SH-SY5Y (cell line): ENCODE data around the gene RERE.

Experiments used
- GATA2 ChIP-seq: IDR thresholded peaks from 2 replicates; pipeline ENCODE4 v1.6.1; 2011; ENCODE audit warnings: mild to moderate bottlenecking, low read depth, low read length
- GATA3 ChIP-seq: IDR thresholded peaks from 2 replicates; pipeline ENCODE4 v1.6.1; 2011; ENCODE audit warnings: low read depth, mild to moderate bottlenecking, low read length, moderate library complexity

RERE gene

DNA sequence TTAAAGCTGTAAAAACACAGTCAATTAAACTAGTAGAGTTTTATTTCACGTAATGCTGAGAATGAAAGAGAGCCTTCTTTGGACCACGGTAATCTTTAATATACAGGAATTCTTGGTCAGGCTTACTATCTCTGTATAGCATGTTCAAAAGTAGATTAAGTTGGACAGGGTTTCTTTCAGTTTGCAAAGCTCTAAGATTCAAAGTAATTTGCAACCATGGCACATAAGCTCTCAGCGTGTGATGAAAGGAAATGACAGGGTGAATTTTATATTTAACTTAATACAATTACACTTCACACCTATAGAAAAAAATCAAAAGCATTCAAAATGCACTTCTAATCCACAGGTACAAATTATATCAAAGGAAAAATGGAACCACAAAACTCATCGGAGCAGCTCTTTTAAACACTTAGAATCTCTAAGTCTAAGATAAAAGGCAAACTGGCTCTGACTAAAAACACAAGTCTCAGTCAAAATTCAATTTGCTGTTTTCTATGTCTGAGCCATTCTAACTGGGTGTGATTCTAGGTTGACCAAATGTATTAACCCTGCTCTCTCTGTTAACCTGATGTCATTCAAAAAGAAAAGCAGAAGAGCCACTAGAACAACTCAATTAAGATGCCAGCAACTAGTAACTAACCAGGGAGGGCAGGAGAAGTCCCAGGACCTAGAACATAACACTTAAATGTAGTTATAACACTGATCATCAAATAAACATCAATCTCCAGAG lies 147.7 kb downstream of the RERE start:
- TF ChIP-seq GATA2: no peak
- TF ChIP-seq GATA3: no peak

DNA sequence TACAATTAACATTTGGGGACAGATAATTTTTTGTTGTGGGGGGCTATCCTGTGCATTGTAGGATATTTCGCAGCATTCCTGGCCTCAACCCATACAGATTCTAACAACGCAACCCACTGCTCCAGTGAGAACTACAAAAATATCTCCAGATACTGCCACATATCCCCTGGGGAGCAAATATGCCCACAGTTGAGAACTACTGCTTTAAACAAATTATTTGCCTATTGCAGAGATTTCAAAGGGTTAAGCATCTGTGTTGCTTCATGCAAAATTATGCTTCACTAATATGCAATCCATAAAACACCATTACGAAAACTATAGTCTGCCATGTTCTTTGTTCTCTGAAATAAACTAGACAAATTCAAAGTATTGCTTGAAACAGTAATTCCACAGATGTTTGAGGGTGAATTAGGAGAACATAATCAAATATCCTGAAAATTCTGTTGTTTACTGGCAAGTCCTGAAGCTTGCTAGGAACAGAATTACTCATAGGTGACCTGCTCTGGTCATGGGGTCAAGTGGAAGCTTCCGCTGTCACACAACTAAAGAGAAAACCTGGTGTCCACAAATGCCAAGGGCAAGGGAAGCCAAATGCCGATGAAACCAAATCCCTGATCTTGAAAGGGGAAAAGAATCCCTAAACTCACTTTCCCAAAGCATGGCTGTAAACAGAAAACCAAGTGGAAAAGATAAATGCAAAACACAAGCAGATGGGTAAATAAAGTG lies 149.4 kb downstream of the RERE start:
- no peak for TF ChIP-seq GATA2
- no peak for TF ChIP-seq GATA3

GRCh38 chr1:8666389-8667167 lies 150.9 kb downstream of the RERE start:
- TF ChIP-seq GATA3 (no peak), GATA2 (no peak)

DNA sequence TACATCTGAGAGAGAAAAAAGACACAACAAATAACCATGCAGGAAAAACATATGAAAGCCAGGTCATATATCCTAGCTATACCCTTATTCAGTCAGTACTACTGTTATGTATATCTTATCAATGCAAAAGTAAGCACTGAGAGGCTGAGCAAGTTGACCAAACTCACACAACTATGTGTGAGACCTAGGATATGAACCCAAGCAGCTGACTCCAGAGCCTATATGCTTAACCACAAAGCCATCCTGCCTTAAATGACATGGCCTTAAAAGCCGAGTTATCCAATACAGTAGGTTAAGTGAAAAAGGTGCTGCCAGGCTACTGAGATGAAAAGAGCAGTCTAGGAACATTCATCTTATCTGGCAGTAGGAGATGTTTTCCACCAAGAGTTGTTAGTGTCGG lies 151.6 kb downstream of the RERE start:
- TF ChIP-seq GATA2 (no peak), GATA3 (no peak)

DNA sequence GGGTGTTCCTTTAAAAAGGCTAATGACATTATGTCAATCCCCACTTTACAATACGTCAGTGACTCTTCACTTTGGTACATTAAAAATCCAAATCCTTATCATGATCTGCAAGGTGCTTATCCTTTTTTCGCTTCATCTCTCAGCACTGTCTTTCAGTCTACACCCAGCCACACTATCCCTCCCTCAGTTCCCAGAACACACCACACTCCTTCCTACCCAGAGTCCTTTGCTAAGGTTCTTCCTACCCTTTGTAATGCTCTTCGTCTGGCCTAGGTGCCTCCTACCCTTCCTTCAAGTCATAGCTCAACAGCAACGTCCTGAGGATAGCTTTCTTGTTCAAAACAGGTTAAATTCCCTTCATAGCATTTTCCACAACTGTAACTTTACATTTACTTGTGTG lies 152.6 kb downstream of the RERE start:
- TF ChIP-seq GATA2 (no peak), GATA3 (no peak)

- TF ChIP-seq GATA2: no peak
- TF ChIP-seq GATA3: no peak
Measured at GRCh38 chr1:8663915-8664329, 153.5 kb downstream of the RERE start.

DNA sequence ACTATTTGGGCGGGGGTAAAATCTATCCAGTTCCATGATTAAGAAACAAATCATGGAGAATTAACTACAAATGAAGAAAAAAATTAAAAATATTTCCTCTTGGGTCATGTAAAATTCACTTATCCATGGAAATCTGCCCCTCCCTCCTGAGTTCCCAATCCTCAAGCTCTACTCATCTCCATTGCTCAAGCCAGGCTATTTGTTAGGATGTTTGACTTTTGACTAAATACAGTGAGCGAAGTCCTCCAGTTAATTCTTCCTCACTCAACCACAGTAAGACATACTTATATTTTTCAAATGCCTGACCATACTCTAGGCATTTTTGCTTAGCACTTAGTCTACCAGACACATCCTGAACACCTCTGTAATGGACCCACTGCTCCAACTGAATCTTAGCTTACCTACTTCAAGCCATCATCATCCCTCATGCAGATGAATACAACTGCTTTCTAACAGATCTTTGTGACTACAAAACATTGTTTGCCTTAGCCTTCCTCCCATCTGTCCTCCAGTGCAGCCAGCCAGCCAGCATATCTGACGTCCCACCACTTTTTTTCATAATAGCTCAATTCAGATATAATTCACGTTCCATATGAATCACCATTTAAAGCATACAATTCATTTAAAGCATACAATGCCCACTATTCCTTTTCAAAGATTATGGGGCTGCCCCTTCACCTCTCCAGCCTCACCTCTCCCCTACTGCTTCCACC lies 154.2 kb downstream of the RERE start:
- no peak for TF ChIP-seq GATA2
- TF ChIP-seq GATA3: no peak

GRCh38 chr1:8662380-8663072 lies 154.9 kb downstream of the RERE start:
- no peak for TF ChIP-seq GATA2
- no peak for TF ChIP-seq GATA3

GRCh38 chr1:8661185-8662110 lies 156.0 kb downstream of the RERE start:
- TF ChIP-seq GATA2: no peak
- TF ChIP-seq GATA3: no peak

DNA sequence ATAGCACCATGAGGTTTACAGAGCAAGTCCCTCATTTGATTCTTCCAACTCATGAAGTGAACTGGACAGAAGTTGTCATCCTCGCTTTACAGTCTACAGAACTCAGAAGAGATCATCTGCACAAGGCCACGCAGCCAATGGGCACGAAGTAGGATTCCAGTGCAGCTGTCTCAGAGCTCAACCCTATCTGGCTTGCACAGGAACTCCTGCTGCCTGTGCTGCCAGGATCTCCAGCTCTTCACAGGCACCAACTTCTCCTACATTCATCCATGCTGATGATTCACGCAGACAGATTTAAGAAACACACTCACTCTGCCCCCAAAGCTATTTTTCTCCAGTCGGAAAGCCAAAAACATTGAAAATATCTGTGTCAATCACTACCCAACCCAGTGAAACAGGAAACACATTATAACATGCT lies 157.0 kb downstream of the RERE start:
- no peak for TF ChIP-seq GATA2
- TF ChIP-seq GATA3: no peak

GRCh38 chr1:8659593-8659992 lies 157.8 kb downstream of the RERE start:
- TF ChIP-seq GATA3: no peak
- no peak for TF ChIP-seq GATA2

GRCh38 chr1:8653878-8654277 lies 163.6 kb downstream of the RERE start:
- TF ChIP-seq GATA3 (no peak), GATA2 (no peak)

DNA sequence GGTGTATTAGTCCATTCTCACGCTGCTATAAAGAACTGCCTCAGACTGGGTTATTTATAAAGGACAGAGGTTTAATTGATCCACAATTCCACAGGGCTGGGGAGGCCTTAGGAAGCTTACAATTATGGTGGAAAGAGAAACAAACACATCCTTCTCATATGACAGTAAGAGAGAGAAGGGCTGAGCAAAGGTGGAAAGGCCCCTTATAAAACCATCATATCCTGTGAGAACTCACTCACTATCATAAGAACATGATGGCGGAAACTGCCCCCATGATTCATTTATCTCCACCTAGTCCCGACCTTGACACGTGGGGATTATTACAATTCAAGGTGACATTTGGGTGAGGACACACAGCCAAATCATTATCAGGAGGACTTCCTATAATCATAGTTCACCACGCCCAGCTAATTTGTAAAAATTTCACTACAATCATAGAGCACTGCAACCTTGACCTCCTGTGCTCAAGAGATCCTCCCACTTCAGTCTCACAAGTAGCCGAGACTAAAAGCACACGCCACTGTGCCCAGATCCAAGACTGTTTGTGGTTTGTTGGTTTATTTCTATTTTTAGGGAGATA lies 164.9 kb downstream of the RERE start:
- TF ChIP-seq GATA2 (no peak), GATA3 (no peak)
